IPS-11a (cell line): ENCODE results near the gene TMEM14A.
"Not testable (repeated sequence)": the region's sequence is repeated elsewhere in the genome, so short reads cannot be mapped to it uniquely, and the experiment has no call there.

Source experiments
- H3K4me3 ChIP-seq: one replicate; pipeline ENCODE4 v1.5.1; 2013; ENCODE audit warnings: low read depth, low read length, control low read depth

TMEM14A gene

DNA sequence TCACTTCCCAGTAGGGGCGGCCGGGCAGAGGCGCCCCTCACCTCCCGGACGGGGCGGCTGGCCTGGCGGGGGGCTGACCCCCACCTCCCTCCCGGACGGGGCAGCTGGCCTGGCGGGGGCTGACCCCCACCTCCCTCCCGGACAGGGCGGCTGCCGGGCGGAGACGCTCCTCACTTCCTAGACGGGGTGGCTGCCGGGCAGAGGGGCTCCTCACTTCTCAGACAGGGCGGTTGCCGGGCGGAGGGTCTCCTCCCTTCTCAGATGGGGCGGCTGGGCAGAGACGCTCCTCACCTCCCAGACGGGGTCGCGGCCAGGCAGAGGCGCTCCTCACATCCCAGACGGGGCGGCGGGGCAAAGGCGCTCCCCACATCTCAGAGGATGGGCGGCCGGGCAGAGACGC, 15.0 kb upstream of the TMEM14A start:
- not testable (repeated sequence) for H3K4me3 ChIP-seq

- no peak overlapping the region for H3K4me3 ChIP-seq
Observed at GRCh38 chr6:52657870-52658269, 13.0 kb upstream of the TMEM14A start.

GRCh38 chr6:52661551-52661950, 9.4 kb upstream of the TMEM14A start:
- H3K4me3 ChIP-seq, result no peak overlapping the region

DNA sequence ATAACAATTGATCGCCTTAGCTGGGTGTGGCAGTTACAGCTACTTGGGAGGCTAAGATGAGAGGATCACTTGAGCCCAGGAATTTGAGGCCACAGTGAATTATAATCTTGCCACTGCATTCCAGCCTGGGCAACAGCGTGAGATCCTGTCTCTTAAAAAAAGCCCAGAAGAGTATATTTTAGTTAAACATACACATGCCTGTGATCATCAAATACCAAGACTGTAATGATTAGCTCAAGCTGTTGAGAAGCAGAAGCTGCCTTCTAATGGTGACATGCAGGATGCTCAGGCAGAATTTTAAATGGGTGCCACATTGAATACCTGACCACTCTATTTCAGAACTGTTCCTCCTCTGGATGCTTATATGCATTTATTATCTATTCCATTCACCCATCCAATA, 8.9 kb upstream of the TMEM14A start:
- no peak overlapping the region for H3K4me3 ChIP-seq

DNA sequence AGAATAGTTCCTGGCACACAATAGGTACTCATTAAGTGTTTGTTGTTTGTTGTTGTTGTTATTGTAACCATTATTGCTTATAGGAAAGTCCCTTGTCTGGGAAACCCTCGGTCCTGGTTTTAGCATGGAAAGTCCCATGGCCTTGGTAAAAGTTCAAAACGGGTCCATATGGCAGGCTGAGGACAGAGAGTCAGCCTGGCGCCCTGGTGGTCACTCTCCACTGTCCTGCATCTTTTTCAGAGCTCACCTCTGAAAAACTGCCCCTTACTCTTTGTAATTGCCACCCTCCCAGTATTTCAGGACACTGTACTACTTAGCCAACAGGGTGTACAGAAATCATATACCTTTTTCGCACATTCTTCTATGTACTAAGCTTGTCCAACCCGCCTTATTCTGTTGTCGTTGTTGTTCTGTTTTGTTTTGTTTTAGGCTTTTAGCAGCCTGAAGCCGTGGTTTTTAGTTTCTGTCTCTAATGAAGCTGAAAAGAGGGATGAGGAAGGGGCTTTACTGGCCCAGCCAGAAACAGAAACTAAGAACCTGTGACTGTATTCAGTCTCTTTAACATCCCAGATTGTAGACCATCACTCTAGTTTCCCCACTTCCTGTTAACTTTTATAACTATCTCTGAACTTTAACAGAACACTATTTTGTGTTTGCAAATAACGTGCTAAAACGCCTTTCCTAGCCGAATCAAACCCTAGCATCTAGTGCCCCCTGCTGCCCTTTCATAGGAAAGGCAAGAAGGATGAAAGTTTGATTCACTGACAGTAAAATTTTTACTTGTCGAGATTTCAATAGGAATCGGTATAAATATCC, 7.6 kb upstream of the TMEM14A start:
- H3K4me3 ChIP-seq, result peak overlapping the region; percentile 36

DNA sequence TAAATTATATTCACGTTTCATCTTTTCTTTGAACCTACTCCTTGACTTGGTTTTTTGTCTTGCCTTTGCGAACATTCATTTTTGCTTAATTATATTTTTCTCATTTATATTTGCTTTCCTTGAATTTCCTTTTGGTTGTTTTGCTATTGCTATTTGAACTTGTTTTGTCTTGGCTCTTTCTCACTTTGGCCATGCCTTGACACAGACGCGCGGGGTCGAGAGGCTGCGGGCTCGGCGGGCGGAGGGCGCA, 7.1 kb upstream of the TMEM14A start:
- H3K4me3 ChIP-seq, result peak overlapping the region; percentile 36

- peak overlapping the region; percentile 36 for H3K4me3 ChIP-seq
Observed at GRCh38 chr6:52664186-52664990, 6.5 kb upstream of the TMEM14A start.

DNA sequence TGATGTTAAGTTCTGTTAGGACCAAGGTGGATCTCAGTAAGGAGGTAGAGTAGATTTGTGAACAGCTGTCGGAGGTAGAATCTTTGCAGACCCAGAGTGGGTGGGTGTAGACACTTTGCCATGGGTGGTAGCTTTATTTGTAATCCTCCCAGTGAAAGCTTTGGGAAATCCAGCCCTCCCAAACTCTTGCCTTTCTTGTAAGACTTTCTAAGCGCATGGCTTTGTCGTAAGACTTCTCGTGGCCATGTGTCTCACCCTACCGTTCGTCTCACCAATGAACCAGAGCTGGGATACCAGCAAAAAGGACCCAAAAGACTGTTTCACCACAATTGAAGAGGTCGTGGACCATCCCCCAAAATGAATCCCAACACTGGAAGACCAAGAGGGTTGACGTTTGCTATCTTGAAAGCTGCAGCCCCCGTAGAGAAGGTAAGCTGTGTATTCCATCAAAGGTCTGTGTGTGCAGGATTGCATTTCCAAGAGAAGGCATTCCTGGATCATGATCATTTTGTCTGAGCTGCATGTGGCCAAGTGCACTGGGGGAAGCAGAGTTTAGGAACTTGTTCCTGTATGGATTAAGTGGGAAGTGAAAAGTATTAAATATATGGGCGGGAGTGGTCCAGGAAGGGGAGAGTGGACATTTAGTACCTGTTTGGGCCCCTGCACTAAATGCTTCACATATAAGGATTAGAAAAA, 5.8 kb upstream of the TMEM14A start:
- H3K4me3 ChIP-seq, result peak overlapping the region; percentile 36

- H3K4me3 ChIP-seq, result no peak overlapping the region
Observed at GRCh38 chr6:52666071-52666470, 4.8 kb upstream of the TMEM14A start.

GRCh38 chr6:52666523-52666922, 4.4 kb upstream of the TMEM14A start:
- no peak overlapping the region for H3K4me3 ChIP-seq

DNA sequence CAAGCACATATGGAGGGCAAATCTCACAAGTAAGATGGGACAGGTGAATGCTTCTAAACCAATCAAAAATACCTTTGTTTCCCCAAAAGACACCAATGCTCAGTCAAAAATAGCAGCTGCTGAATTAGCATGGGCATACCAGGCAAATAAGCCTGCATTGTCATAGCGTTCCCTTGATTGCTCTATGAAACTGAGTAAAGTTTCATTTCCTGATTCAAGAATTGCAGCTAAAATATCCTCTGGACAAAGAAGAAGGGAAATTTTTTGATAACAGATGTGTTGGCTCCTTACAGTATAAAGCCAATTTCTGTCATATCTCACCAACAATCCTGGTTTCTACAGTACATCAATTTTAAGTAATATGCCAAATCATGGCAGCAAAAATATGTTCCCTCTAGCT, 3.3 kb upstream of the TMEM14A start:
- no peak overlapping the region for H3K4me3 ChIP-seq

- H3K4me3 ChIP-seq, result peak overlapping the region; percentile 78
Observed at GRCh38 chr6:52671676-52672075, 763 bp downstream of the TMEM14A start.

GRCh38 chr6:52672412-52673025, 1.6 kb downstream of the TMEM14A start:
- no peak overlapping the region for H3K4me3 ChIP-seq

DNA sequence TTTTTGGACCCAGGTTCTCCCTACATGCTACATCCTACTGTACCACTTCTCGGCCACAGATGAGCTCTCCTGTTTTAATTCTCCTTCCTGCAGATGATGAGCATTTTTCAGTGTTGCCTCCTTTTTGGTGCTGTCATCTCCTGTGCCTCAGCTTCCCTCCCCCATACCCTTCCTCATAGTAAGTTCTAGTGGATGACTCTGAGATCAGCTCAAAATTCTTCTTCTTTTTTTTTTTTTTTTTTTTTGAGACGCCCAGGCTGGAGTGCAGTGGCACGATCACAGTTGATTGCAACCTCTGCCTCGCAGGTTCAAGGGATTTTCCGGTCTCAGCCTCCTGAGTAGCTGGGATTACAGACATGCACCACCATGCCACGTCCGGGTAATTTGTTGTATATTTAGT, 3.8 kb downstream of the TMEM14A start:
- H3K4me3 ChIP-seq, result no peak overlapping the region

DNA sequence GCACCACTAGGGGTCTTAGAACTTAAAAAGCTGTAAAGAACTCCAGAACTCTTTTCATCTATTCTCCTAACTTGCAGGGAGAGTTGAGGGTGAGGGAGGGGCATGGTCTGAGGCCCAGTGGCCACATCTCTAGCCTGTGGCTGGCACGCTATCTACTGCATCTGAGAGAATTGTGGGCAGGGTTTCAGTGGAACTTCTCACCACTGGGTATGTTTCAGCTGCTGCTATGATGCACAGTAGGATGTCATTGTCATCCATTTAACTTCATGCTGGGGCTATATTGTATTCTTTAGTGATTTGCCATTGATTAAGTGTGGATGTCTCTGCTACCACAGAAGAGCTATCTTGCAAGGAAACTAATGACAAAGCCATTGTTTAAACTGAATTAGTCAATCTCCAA, 4.5 kb downstream of the TMEM14A start:
- no peak overlapping the region for H3K4me3 ChIP-seq

GRCh38 chr6:52676631-52677030, 5.7 kb downstream of the TMEM14A start:
- H3K4me3 ChIP-seq, result not testable (repeated sequence)

- H3K4me3 ChIP-seq, result no peak overlapping the region
Observed at GRCh38 chr6:52681416-52681815, 10.5 kb downstream of the TMEM14A start.

DNA sequence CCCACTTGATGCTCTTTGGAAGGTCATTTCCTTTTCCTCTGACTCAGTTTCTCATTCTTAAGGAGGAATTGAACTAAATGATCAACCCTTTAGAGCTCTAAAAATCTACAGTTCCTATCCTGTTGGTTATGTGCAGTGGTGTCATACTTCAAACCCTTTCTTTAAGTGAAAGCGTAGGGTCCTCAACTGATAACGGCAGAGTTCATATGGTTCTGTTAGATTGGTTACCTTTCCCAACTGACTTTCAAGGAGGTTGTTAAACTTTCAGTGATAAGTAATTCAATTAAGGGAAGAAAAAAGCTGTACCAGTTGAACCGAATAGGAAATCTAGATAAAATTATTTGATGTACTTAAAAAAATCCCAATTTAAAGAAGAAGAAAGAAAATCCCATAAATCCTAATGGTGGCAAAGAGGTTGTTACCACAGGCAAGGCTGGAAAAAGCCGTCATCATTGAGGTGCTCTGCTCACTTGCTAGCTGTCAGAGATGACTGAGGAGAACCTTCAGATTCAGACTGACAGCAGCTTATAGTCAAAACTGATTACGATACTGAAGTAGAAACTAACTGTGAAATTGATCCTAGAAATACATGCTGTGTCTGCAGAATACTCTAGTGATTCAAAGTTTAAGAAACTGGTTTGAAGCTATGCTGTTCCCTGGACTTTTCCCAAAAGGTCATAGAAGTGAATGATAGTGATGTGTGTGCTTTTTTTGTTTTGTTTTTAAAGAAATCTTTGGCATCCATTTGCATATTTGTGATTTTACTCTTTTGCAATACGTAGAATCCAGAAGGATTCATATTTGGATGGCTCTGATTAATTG, 16.2 kb downstream of the TMEM14A start:
- H3K4me3 ChIP-seq, result no peak overlapping the region

DNA sequence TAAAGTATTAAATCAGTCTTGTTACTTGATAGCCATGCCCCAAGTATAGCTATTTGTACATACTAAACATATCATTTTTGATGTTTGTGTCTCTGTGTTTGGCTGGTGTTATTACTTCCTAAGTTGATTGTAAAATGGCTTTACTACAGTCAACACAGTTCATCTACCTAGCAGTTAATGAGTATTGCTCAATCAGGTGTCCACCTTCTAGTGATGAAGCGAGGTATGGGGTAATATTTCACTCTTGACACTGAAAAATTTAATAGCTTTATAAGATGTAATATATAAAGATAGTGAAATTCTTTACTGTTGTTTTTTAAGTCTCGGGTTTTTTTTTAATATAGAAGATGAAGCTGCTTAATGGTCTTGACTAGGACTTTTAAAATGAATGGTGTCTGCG, 18.9 kb downstream of the TMEM14A start:
- no peak overlapping the region for H3K4me3 ChIP-seq

DNA sequence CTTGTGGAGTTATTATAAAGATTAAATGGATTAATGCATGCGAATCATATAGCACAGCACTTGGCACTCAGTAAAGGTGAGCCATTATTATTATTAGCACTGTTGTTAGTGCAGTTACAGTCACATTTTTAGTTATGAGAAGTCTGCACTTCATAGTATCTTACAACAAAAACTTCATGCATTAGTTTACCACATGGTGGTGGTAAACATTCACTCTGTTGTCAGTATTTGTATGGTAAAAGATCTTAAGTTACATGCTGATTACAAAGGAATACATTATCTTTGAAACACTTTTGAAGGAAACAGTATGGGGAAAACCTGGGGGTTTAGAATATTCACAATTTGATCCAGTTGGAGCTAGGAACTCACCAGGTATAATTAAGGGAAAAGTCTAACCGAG, 20.8 kb downstream of the TMEM14A start:
- H3K4me3 ChIP-seq, result no peak overlapping the region

GRCh38 chr6:52693773-52694172, 22.9 kb downstream of the TMEM14A start:
- H3K4me3 ChIP-seq, result no peak overlapping the region
